GM12878 (cell line): ENCODE measurements around the gene CALY.

Experiments
- ATF3 ChIP-seq: IDR thresholded peaks from 2 replicates; pipeline ENCODE4 v1.6.1; 2011; ENCODE audit warnings: low read depth, mild to moderate bottlenecking, low read length, moderate library complexity, borderline replicate concordance; ENCODE audit errors: extremely low read depth
- CTCF ChIP-seq, 3 experiments: IDR thresholded peaks in 2 of 3; conservative IDR thresholded peaks in 1 of 3; 2 replicates each; pipeline ENCODE4 v1.5.1; 2011; ENCODE audit warnings: low read depth in 3 of 3, low read length in 3 of 3, mild to moderate bottlenecking in 3 of 3, control low read depth in 2 of 3, moderate library complexity in 2 of 3, inconsistent platforms in 1 of 3, mixed read lengths in 1 of 3; ENCODE audit not compliant: control insufficient read depth in 2 of 3, insufficient read depth in 1 of 3; ENCODE audit errors: extremely low read depth in 1 of 3
- EZH2 ChIP-seq: IDR thresholded peaks from 2 replicates; pipeline ENCODE4 v1.6.1; 2012; ENCODE audit warnings: low read depth, mild to moderate bottlenecking, control low read depth, inconsistent platforms, low read length, borderline replicate concordance; ENCODE audit not compliant: control insufficient read depth
- HDAC2 ChIP-seq: fragments of 200-600 bp; sonication (generic); IDR thresholded peaks from 2 replicates; pipeline ENCODE4 v1.6.1; 2017
- LARP7 ChIP-seq: fragments of 450-650 bp; IDR thresholded peaks from 2 replicates; pipeline ENCODE4 v1.6.1; 2017; ENCODE audit warnings: mild to moderate bottlenecking
- MAX ChIP-seq: IDR thresholded peaks from 2 replicates; pipeline ENCODE4 v1.6.1; 2012; ENCODE audit warnings: low read depth, low read length, improper control_type of control experiment
- MTA3 ChIP-seq: IDR thresholded peaks from 2 replicates; pipeline ENCODE4 v1.6.1; 2012; ENCODE audit warnings: low read length, inconsistent platforms, borderline replicate concordance
- NFYB ChIP-seq: IDR thresholded peaks from 2 replicates; pipeline ENCODE4 v1.6.1; 2011; ENCODE audit warnings: low read depth, mild to moderate bottlenecking, low read length, improper control_type of control experiment, moderate library complexity; ENCODE audit not compliant: insufficient read depth
- PBX3 ChIP-seq: IDR thresholded peaks from 2 replicates; pipeline ENCODE4 v1.6.1; 2011; ENCODE audit warnings: mild to moderate bottlenecking, low read depth, low read length, moderate library complexity; ENCODE audit not compliant: insufficient replicate concordance
- POLR2A ChIP-seq: IDR thresholded peaks from 2 replicates; pipeline ENCODE4 v1.6.1; 2011; ENCODE audit warnings: low read depth, mild to moderate bottlenecking, low read length
- REST ChIP-seq: IDR thresholded peaks from 2 replicates; pipeline ENCODE4 v1.6.1; 2012; ENCODE audit warnings: mild to moderate bottlenecking, low read depth, low read length
- SPI1 ChIP-seq: IDR thresholded peaks from 2 replicates; pipeline ENCODE4 v1.6.1; 2011; ENCODE audit warnings: low read depth, mild to moderate bottlenecking, low read length, moderate library complexity, borderline replicate concordance; ENCODE audit not compliant: insufficient read depth
- TAF1 ChIP-seq: IDR thresholded peaks from 2 replicates; pipeline ENCODE4 v1.6.1; 2011; ENCODE audit warnings: mild to moderate bottlenecking, low read depth, low read length, borderline replicate concordance
- ZNF24 ChIP-seq: fragments of 450-650 bp; IDR thresholded peaks from 2 replicates; pipeline ENCODE4 v1.6.1; 2017; ENCODE audit warnings: antibody characterized with exemption, mild to moderate bottlenecking

GRCh38 chr10:133366130-133366478 is 29.4 kb upstream of the CALY start:
- TF ChIP-seq MTA3 (no peak), CTCF (IDR thresholded peaks at IDR 0.05 in 2 of 3, conservative IDR thresholded peaks at IDR 0.05 in 1 of 3; ENCODE audit: control insufficient read depth in 2 of 3, extremely low read depth in 1 of 3, insufficient read depth in 1 of 3, low read depth in 3 of 3, low read length in 3 of 3) (no peak), LARP7 (no peak), EZH2 (no peak), HDAC2 (no peak), PBX3 (no peak), REST (no peak), TAF1 (no peak), SPI1 (no peak), MAX (no peak), ZNF24 (no peak), ATF3 (no peak), NFYB (no peak), POLR2A (no peak)
